HG03565 (cell line): ENCODE results near the gene TBC1D23.
"Not testable (repeated sequence)": the region's sequence is repeated elsewhere in the genome, so short reads cannot be mapped to it uniquely, and the experiment has no call there.

Source experiments
- ATAC-seq: cut with Tn5 transposase; IDR thresholded peaks from one replicate; pipeline ENCODE4 v1.9.1; 2021; ENCODE audit warnings: mild to moderate bottlenecking, moderate library complexity; ENCODE audit not compliant: unreplicated experiment

The TBC1D23 gene

GRCh38 chr3:100338911-100339310, 78.1 kb downstream of the TBC1D23 start:
- no peak for ATAC-seq

- ATAC-seq, result no peak
Measured at GRCh38 chr3:100339786-100340185, 79.0 kb downstream of the TBC1D23 start.

GRCh38 chr3:100340527-100340926, 79.7 kb downstream of the TBC1D23 start:
- no peak for ATAC-seq

GRCh38 chr3:100348727-100349126, 87.9 kb downstream of the TBC1D23 start:
- no peak for ATAC-seq

GRCh38 chr3:100351770-100352169, 91.0 kb downstream of the TBC1D23 start:
- not testable (repeated sequence) for ATAC-seq

- no peak for ATAC-seq
Measured at GRCh38 chr3:100352296-100353231, 91.8 kb downstream of the TBC1D23 start.

- no peak for ATAC-seq
Measured at GRCh38 chr3:100354850-100355249, 94.1 kb downstream of the TBC1D23 start.

GRCh38 chr3:100358413-100358812, 97.6 kb downstream of the TBC1D23 start:
- no peak for ATAC-seq

- ATAC-seq, result no peak
Measured at GRCh38 chr3:100359035-100359434, 98.2 kb downstream of the TBC1D23 start.

GRCh38 chr3:100360757-100361496, 100.1 kb downstream of the TBC1D23 start:
- no peak for ATAC-seq

- no peak for ATAC-seq
Measured at GRCh38 chr3:100361897-100362296, 101.1 kb downstream of the TBC1D23 start.

GRCh38 chr3:100364421-100364820, 103.6 kb downstream of the TBC1D23 start:
- ATAC-seq, result no peak

GRCh38 chr3:100366424-100366823, 105.6 kb downstream of the TBC1D23 start:
- no peak for ATAC-seq

GRCh38 chr3:100368441-100368840, 107.6 kb downstream of the TBC1D23 start:
- no peak for ATAC-seq

- ATAC-seq, result no peak
Measured at GRCh38 chr3:100370756-100371155, 110.0 kb downstream of the TBC1D23 start.

- ATAC-seq, result no peak
Measured at GRCh38 chr3:100374521-100374920, 113.7 kb downstream of the TBC1D23 start.
